ENCODE data around the gene CEP128.

Gene CEP128

DNA sequence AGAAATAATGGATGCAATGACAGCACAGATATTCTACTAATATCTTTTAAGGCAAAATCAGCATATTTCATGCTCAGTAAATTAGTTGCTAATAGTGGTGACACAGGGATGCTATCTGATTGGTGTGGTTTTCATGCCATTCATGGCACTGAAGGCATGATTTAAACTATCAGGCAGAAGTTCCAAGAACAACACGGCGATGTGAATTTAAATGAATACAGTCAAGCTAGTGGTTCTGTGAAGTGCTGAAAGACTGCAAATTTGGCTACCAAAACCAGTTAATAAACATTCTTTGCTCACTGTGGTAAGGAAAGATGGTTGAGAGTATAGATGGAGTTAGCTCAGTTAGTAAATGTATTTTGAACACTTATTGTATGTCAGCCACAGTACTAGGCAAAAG is 458.2 kb downstream of the CEP128 start:
- Histone ChIP-seq H3K27me3 (replicated peaks) (no peaks in the 10 kb centered on the region), H3K27ac (no peak overlapping the region), H3K36me3 (replicated peaks) (no peaks in the 10 kb centered on the region), H3K4me3 (ENCODE audit: low read depth, low read length) (no peak overlapping the region)
- TF ChIP-seq, protein P1, sequence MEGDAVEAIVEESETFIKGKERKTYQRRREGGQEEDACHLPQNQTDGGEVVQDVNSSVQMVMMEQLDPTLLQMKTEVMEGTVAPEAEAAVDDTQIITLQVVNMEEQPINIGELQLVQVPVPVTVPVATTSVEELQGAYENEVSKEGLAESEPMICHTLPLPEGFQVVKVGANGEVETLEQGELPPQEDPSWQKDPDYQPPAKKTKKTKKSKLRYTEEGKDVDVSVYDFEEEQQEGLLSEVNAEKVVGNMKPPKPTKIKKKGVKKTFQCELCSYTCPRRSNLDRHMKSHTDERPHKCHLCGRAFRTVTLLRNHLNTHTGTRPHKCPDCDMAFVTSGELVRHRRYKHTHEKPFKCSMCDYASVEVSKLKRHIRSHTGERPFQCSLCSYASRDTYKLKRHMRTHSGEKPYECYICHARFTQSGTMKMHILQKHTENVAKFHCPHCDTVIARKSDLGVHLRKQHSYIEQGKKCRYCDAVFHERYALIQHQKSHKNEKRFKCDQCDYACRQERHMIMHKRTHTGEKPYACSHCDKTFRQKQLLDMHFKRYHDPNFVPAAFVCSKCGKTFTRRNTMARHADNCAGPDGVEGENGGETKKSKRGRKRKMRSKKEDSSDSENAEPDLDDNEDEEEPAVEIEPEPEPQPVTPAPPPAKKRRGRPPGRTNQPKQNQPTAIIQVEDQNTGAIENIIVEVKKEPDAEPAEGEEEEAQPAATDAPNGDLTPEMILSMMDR (IDR thresholded peaks at IDR 0.05; ENCODE audit: low read depth, low read length, missing control alignments): no peak
- no peak for DNase-seq
- in situ Hi-C loops (cut with HindIII; ENCODE audit: low pct_ligation_motif_present, low sequenced_read_pairs): no loop called here

DNA sequence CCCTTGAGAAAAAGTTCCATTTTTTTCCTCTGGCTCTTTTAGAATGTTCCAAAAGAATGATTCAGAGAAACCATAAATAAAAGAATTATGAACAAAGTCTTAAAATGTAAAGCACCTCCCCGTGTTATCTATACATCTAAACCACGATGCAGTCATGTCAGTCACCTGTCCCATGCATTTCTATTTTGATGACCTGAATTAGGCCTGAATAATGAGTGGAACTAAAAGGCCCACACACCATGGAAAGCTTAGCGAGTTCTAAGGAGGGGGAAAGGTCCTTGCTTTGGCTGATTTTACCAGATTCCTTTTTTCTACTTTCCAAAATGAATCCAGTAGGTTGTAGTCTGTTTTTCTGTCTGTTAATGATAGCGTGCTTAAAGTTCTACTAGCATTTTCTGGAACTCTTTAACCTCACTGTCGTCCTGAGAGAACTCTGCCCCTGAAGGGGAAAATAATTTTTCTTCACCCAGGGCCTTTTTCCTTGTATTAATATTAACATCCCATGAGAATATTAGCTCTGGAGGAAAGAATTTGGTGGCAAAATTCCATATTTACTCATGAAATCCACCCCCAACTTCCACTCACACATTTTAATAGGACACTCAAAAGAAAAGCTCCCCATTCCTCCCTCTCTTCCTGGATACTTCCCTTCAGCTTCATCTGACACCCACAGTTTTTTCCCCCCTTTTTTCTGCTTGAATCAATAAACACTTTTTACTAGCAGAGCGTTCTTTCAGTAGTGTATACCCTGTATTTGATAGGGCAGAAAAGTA is 464.0 kb downstream of the CEP128 start:
- no peaks in the 10 kb centered on the region for H3K27me3 ChIP-seq (replicated peaks)
- no peak for DNase-seq
- no peak overlapping the region for H3K4me3 ChIP-seq (ENCODE audit: low read depth, low read length)
- TF ChIP-seq, protein P1 (IDR thresholded peaks at IDR 0.05; ENCODE audit: low read depth, low read length, missing control alignments): no peak
- in situ Hi-C loops (cut with HindIII; ENCODE audit: low pct_ligation_motif_present, low sequenced_read_pairs): no loop called here
- no peaks in the 10 kb centered on the region for H3K36me3 ChIP-seq (replicated peaks)
- no peak overlapping the region for H3K27ac ChIP-seq

- no peak overlapping the region for H3K27ac ChIP-seq
- in situ Hi-C loops (cut with HindIII; ENCODE audit: low pct_ligation_motif_present, low sequenced_read_pairs): no loop called here
- no peaks in the 10 kb centered on the region for H3K36me3 ChIP-seq (replicated peaks)
- TF ChIP-seq, protein P1 (IDR thresholded peaks at IDR 0.05; ENCODE audit: low read depth, low read length, missing control alignments): no peak
- H3K27me3 ChIP-seq (replicated peaks): no peaks in the 10 kb centered on the region
- no peak for DNase-seq
- no peak overlapping the region for H3K4me3 ChIP-seq (ENCODE audit: low read depth, low read length)
Measured at GRCh38 chr14:80475074-80475473, 466.5 kb downstream of the CEP128 start.

- H3K27me3 ChIP-seq (replicated peaks): no peaks in the 10 kb centered on the region
- H3K36me3 ChIP-seq (replicated peaks): no peaks in the 10 kb centered on the region
- H3K4me3 ChIP-seq (ENCODE audit: low read depth, low read length): no peak overlapping the region
- TF ChIP-seq, protein P1 (IDR thresholded peaks at IDR 0.05; ENCODE audit: low read depth, low read length, missing control alignments): no peak
- no peak for DNase-seq
- in situ Hi-C loops (cut with HindIII; ENCODE audit: low pct_ligation_motif_present, low sequenced_read_pairs): no loop called here
- H3K27ac ChIP-seq: no peak overlapping the region
Measured at GRCh38 chr14:80468331-80469122, 473.0 kb downstream of the CEP128 start.

GRCh38 chr14:80465546-80466220 is 475.9 kb downstream of the CEP128 start:
- TF ChIP-seq, protein P1 (IDR thresholded peaks at IDR 0.05; ENCODE audit: low read depth, low read length, missing control alignments): no peak
- no peak overlapping the region for H3K27ac ChIP-seq
- H3K27me3 ChIP-seq (replicated peaks): no peaks in the 10 kb centered on the region
- in situ Hi-C loops (cut with HindIII; ENCODE audit: low pct_ligation_motif_present, low sequenced_read_pairs): no loop called here
- no peak for DNase-seq
- H3K36me3 ChIP-seq (replicated peaks): no peaks in the 10 kb centered on the region
- no peak overlapping the region for H3K4me3 ChIP-seq (ENCODE audit: low read depth, low read length)

Data from brain microvascular endothelial cell (primary cell).